Kidney glomerular epithelial cell (primary cell): ENCODE data around the gene ZNF143.
"Not testable (repeated sequence)": the region's sequence is repeated elsewhere in the genome, so short reads cannot be mapped to it uniquely, and the experiment has no call there.

Source experiments
- DNase-seq: peaks from one replicate; lab custom pipeline; 2025; lab: John Stamatoyannopoulos, UW

The ZNF143 gene

DNA sequence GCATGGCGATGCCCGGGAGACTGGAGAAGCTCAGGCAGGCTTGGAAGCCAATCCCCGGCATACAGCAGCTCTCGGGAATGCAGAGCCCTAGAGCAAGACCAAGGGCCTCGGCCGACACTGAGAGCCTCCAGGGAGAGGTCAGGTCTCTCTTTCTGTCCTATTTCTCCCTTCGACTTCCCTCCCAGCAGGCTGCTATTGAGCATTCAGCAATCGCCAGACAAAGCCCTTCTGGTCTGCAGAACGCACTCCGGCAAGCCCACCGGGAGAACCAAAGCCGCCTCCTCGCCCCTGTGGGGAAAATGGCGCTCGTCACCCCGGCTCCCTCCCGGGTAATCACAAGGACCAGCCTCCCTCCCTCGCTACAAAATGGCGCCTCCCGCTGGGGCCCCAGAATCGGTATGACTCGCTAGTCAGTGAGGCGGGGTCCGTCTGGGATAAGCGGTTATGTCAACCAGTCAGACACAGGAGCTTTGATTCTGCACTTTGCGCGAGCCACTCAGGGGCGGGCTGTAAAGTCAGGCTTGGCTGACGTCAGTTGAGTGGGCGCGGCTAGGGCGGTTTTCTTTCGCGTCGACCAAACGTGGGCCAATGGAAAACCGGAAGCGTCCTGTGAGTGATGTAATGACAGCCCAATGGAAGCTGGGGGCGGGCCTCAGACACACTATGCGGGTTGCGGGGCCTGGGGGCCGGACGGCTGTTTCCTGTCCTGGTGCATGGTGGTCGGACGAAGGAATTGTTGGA lies at the start of gene ZNF143:
TSS of gene ZNF143 (plus strand) at position 691 of the 741 bp plus-strand sequence. CDS start 10,297 bp downstream, outside the sequence.
- DNase-seq = peak; percentile 99

DNA sequence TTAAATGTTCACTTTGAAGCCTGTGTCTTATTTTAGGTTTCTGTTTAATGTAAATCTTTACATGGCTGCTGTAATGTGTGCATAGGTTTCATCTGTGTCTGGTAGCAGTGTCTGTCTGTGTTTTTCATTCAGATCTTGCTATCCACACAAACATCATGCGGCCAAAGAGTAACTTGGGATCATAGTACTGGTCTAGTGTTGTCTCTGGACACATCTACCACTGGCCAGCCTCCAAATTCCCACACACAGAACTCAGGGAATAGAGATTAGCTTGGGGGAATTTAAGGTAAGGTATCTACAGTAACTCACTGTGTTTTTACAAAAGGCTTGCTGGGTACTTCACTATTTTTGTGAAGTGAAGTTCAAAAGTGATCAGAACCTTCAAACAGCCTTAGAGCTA lies 32.1 kb upstream of the ZNF143 start:
- DNase-seq = no peak

DNA sequence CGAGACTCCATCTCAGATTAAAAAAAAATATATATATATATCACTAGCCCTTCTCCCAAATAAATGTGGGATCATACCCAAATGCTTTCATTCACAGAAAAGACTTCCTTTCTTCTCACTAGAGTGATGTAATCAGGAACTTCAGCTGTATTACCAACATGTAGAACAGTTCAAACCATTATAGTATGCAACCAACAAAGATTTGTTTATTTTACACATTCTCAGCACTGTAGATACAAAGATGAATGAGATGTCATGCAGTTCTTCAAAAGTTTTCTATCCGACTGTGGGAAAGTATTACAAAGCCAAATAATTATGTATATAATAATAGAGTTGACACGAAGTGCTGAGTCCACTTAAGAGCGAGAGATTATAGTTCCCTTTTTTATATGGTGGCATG lies 22.2 kb upstream of the ZNF143 start:
- DNase-seq = no peak

DNA sequence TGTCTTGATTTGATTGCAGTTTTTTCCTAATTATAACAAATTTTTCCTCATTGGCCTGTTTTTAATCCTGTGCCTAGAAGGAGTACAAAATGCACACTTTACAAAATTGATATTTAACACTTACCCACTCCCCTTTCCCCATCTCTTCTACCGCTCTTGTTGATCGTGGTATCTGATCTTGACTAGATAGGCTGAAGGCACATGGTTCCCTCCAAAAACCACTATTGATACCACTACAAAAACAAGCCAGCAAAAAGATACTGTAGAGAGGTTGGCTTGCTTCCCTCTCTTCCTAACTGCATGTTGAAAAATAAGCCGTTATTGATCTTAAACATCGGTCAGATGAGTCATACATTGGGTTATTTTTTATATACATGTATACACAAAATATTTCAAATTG lies 14.6 kb upstream of the ZNF143 start:
- DNase-seq = no peak

DNA sequence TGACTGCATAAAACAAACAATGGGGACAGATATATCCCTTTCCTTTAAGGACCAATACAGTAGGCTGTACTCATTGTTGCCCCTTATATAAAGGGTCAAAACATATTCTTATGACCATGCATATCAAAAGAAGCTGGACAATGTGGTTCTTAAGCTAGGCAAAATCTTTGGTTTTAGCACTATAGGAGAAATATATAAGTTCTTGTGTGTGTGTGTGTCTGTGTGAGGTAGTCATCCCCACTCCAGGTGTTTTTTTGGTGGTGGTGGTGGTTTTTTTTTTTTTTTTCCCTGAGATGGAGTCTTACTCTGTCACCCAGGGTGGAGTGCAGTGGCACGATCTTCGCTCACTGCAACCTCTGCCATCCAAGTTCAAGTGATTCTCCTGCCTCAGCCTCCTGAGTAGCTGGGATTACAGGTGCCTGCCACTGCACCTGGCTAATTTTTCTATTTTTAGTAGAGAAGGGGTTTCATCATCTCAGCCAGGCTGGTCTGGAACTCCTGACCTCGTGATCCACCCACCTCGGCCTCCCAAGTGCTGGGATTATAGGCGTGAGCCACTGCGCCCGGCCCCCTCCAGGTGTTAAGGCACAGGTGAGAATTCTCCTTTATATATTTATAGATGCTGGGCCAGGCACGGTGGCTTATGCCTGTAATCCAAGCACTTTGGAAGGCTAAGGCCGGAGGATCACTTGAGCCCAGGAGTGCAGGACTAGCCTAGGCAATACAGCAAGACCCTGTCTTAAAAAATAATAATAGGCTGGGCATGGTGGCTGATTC lies 12.0 kb upstream of the ZNF143 start:
- DNase-seq = no peak

DNA sequence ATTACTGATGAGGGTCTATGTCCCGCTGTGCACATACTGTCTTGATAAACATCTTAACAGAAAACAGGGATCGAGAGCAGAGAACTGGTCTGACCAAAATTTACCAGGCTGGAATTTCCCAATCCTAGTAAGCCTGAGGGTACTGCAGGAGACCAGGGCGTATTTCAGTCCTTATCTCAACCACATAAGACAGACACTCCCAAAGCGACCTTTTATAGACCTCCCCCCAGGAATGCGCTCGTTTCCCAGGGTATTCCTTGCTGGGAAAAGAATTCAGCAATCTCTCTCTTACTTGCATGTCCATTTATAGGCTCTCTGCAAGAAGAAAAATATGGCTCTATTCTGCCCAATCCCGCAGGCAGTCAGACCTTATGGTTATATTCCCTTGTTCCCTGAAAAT lies 8.8 kb upstream of the ZNF143 start:
- not testable (repeated sequence) for DNase-seq

DNA sequence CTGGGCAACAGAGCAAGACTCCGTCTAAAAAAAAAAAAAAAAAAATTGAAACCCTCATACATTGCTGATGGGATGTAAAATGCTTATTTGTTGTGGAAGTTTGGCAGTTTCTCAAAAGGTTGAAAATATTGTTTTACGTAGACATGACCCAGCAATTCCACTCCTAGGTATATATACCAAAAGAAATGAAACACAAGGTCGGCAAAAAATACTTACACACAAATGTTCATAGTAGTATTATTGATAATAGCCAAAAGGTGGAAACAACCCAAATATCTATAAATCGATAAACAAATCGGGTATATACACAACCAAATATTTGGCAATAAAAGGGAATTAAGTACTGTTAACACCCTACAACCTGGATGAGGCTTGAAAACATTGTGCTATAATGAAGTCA lies 5.1 kb upstream of the ZNF143 start:
- no peak for DNase-seq

DNA sequence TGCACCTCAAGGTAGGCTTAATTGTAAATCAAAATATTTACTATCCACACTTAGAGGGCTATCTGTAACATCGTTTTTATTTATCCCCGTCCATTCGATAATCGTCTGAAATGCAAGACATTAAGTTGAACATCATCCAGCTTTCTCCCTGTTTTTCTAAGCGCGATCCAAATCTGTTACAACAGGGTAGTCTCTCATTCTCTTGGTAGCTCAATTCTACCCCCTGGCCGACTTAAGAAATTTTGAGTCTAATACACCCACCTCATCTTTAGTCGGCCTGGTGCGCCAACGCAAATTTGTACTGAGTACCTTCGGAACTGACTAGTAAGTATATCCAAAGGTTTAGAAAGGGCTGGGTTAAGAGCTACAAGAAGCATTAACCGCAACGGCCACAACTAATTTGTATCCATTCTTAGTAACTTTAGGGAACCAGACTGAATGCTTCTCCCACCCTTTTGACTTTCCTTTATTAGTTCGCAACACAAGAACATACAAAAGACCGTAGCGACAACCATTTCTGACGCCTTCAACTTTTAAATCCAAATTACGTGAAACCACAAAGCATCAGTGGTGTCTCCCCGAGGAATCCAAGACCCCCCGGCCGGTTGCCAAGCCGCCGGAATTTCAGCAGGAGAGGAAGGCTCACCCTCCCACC lies 1.0 kb upstream of the ZNF143 start:
- DNase-seq = peak; percentile 63

DNA sequence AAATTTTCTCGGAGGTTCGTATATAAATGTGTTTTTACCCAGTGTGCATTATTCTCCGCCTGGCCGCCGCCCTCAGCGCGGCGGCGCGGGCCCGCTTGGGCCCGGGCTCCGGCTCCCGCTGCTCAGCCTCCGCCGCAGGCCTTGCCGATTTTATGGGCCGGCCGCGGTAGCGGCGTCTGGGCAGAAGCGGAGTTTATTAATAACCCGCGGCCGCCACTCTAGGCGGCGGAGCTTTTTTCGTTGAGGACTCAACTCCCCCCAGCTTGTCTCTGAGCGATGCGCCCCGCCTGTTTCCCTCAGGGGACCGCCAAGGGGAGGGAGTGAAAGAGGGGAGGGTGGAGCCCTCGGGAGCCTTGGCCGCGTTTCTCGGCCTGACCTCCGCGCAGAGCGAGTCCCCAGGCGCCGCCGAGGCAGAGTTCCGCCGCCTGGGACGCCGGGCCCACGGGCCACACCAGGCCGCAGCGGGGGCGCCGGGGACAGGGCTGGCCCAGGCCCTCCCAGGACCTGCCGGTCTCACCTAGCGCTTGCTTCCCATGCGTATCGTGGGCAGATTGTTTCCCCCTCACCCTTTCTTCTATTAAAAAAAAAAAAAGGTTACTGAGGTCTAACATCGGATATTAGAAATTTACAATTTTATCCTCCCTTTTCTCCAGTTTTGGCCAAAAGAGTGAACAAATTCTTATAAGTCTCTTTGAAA lies 399 bp downstream of the ZNF143 start:
- peak; percentile 85 for DNase-seq

DNA sequence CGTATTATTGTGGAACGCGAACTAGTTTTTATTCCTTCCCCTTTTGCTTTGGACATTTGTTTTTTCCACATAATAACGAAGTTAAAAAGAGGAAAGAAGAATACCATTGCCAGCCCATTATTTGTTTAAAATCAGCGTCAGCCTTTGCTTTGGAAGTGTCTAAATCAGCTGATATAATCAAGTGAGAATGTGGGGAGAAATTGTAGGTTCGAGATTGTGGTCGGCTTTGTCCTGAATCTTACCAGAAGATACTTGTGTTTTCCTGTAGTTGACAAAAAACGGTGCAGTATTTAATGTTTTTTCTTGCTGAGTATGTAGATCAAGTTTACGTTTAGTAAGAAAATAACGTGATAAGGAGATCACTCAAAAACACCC lies 935 bp downstream of the ZNF143 start:
- peak; percentile 29 for DNase-seq

DNA sequence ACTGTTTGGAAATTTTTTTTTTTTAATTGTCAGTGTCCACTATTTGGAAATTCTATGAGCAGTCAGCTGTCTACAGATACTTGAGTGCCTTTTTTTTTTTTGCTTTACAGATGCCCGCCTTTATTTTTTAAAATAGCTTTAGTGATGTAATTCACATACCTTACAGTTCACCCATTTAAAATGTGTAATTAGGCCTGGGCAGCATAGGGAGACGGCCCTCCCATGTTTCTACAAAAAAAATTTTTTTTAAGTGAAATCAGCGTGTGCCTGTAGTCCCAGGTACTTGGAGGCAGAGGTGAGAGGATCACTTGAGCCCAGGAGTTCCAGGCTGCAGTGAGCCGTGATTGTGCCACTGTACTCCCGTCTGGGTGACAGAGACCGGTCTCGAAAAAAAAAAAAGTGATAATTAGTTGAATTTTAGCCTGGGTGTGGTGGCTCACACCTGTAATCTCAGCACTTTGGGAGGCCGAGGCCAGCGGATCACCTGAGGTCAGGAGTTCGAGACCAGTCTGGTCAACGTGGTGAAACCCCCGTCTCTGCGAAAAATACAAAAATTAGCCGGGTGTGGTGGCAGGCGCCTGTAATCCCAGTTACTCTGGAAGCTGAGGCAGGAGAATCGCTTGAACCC lies 1.5 kb downstream of the ZNF143 start:
- no peak for DNase-seq

DNA sequence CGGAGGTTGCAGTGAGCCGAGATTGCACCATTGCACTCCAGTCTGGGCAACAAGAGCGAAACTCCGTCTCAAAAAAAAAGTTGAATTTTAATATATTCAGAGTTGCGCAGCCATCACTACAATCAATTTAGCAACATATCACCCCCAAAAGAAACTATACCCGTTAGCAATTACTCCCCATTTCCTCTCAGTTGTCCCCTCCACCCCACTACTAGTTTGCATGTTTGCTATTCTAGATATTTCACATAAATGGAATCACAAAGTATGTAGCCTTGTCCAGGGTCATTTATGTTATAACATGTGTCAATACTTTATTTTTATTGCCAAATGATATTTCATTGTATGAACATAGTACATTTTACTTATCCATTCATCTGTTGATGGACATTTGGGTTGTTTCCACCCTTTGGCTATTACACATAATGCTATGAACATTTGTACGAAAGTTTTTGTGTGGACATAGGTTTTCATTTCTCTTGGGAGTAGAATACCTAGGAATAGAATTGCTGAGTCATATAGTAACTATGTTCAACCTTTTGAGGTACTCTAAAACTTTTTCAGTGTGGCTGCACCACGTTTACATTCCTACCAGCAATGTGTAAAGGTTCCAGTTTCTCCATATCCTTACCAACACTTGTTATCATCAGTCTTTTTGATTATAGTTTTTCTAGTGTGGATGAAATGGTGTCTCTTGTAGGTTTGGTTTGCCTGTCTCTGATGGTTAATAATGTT lies 2.2 kb downstream of the ZNF143 start:
- no peak for DNase-seq

DNA sequence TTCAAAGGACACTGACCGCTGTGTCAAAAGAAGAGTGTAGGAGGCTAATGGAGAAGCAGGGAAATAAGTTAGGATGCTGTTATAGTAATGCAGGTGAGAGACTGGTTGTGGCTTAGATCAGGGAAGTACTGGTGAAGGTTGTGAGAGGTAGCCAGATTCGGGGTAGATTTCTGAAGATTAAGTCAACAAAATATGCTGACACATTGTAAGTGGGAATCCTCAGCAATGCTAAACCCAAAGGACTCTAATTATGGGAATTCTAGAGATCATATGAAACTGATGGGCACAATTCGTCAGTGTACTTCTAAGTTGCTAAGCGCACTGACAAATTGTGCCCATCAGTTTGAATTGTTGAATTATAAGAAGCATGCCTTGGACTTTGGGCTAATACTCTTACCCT lies 10.0 kb downstream of the ZNF143 start:
- no peak for DNase-seq

DNA sequence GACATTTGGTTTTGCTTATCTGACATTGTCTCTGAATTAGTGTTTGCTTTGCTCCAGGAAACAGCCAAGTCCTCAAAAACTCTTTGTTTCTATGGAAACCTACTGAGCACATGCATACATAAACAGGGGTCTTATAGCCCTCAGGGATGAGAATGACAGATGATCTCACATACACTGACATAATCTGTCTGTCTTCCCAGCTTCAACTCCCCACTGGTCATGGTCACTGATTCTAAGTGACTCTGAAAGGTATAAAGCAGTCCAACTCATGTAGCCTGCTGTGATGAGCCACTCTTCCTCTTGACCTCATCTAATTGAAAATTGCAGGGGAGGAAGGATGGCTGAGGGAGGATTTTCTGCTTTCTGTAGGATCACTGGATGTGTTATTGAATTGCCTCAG lies 12.6 kb downstream of the ZNF143 start:
- DNase-seq = peak; percentile 52

DNA sequence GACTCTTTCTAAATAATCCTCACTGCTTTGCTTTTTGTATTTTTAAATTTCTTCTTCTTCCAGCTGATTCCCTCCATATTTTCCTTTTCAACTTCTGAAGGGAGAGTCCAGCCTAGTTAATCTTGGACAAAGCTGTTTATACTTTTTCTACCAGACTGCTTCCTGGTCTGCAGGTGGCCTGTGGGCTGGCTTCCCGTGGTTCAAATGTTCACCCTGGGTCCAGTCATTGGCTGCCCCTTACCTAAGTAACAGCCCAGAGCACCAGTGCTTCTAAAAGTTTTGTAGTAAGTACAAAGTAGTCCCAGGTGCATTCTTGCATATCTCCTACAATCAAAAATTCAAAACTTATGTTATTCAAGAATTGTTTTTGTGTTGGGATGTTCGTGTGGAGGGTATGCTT lies 19.1 kb downstream of the ZNF143 start:
- DNase-seq = no peak

DNA sequence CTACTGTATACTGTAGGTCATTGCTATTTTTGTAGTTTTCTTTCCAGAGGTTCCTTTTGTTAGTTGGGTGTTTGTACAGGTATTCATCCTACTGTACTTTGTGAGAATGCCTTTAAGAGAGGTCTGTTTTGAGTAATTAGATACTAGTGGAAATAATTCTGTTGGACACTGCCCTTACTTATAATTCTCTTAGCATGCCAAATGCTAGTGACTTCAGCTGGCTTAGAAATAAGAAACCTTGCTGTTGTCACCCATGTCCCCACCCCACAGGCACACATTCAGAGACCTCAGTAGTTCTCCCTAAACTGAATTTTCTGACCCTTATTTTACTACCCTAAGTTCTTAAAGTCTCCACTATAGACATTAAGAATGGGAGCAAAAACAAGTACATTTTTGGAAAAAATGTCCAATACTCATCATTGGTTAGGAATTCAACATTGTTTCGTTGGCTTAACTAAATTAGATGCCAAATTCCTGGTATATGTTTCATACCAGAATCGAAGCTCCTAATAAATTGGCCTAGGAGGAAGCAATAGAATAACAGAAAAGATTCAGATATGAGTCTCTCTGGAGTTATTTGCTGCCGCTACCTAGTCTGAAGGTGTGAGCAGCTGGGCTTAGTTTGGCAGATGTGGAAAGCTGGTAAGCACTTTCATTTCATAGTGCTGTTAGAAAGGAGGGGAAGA lies 28.4 kb downstream of the ZNF143 start:
- no peak for DNase-seq

DNA sequence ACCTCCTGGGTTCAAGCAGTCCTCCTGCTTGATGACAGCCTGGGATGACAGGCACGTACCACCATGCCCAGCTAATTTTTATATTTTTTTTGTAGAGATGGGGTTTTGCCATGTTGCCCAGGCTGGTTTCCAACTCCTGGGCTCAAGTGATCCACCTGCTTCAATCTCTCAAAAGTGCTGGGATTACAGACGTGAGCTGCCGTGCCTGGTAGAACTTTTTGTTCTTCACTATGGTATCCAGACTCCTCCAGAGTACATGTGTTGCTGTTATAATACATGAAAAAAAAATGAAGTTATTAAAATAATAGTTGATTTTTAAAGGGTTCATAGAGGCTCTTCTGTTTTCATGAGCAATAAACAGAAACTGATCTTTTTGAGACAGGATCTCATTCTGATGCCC lies 29.6 kb downstream of the ZNF143 start:
- no peak for DNase-seq

DNA sequence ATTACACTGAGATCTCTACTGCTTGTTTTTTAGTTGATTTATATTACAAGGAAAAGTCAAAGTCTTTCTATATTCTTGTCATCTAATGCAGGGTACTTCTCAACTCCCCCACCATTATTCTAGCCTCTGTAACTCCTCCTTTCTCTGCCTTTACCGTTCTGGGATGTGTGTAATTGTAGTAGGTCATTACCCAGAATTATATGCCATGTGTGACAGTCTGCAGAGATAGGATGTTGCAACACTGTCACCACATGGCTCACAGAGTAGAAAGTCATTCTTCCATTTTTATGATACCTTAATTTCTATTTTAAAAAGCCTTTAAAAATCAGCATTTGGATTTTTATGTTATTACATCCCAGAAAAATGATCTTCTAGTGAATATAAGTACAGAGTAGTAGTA lies 32.7 kb downstream of the ZNF143 start:
- no peak for DNase-seq

DNA sequence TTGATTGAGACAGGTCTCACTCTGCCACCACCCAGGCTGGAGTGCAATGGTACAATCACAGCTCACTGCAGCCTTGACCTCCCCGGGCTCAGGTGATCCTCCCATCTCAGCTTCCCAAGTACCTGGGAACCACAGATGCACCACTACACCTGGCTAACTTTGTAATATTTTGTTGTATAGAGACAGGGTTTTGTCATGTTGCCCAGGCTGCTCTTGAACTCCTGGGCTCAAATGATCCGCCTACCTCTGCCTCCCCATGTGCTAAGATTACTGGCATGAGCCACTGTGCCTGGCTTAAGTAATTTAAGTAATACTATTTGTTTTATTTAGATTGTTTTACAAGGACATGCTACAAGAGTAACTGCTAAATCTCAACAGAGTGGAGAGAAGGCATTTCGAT lies 33.5 kb downstream of the ZNF143 start:
- no peak for DNase-seq

DNA sequence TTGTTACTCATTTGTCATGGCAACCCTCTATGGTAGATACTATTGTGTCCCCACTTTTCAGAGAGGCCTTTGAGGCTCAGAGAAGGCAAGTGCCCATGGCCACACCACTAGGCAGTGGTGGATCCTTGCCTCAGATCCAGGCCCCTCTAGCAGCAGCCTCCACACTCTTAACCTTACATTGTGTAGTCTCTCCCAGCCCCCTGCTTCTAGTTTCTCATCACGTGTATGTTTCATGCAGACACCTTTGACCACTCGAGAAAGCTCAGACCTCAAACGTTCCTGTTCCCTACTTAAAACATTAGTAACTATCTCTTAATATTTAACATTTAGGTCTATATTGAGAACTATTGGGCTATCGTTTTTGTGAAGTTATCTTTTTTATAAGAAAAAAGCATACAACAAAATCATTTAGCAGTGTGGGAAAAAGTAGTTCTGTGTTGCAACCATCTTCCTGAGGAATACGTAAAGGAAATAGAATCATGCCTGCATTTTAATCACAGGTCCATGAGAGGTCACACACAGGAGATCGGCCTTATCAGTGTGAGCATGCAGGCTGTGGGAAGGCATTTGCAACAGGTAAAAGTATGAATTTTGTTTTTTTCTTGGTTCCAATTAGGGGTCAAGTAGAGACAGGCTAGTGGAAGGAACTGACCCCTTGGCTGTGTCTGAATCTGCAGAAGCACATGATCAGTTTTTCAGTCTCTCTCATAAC lies 35.1 kb downstream of the ZNF143 start:
- DNase-seq = no peak
